GM19463 (cell line): Measurements from ENCODE around the gene RNF2.
"Not testable (repeated sequence)": the region's sequence is repeated elsewhere in the genome, so short reads cannot be mapped to it uniquely, and the experiment has no call there.

Source experiments
- ATAC-seq: cut with Tn5 transposase; IDR thresholded peaks from one replicate; pipeline ENCODE4 v1.9.1; 2021; ENCODE audit warnings: mild to moderate bottlenecking, moderate library complexity; ENCODE audit not compliant: unreplicated experiment

RNF2 gene

DNA sequence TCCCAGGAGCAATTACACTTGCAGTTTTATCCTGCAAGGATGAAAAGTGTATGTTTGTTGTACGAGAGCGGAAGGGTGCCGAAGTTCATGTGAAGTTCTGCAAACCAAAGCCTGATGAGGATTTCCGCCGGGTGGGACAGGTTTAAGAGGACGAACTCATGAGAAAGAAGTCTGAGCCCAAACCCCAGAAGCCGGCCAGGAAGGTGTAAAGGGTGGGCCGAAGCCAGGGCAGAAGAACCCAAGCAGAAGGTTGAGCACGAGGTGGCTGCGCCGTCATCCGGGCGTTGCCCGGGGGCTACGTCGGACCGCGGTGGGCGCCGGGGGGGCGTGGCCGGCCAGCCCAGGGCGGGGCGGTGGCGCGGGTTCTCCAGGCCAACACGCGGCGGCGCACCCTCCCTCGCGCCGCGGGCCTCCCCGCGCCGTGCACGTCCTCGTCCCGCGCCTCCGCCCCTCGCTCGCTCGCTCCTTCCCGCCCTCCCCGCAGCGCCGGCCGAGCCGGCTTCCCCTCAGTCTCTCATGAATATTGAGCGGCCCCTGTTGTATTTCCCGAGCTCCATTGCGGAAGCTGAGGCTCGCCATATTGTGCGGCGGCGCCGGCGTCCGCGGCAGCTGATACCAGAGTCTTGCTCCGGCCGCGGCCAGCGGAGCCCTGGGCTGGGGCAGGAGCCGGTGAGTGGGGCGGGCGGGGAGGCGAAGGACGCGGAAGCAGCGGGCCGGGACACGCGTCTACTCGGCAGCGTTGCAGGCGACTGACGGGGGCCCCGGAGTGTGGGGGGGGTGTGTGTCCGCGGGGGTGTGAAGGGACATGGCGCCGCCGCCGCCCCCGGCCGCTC, at the start of gene RNF2:
RNF2 (plus strand) TSS at position 578 of the 833 bp plus-strand sequence. CDS start 41,996 bp downstream, outside the sequence.
- ATAC-seq = peak; percentile 87

DNA sequence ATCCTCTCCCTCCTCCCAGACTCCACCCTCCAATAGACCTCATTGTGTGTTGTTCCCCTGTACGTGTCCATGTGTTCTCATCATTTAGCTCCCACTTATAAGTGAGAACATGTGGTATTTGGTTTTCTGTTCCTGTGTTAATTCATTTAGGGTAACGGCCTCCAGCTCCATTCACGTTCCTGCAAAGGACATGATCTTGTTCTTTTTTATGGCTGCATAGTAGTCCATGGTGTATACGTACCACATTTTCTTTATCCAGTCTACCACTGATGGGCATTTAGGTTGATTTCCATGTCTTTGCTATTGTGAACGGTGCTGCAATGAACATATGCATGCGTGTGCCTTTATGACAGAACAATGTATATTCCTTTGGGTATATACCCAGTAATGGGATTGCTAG, 45.4 kb upstream of the RNF2 start:
- ATAC-seq = not testable (repeated sequence)

DNA sequence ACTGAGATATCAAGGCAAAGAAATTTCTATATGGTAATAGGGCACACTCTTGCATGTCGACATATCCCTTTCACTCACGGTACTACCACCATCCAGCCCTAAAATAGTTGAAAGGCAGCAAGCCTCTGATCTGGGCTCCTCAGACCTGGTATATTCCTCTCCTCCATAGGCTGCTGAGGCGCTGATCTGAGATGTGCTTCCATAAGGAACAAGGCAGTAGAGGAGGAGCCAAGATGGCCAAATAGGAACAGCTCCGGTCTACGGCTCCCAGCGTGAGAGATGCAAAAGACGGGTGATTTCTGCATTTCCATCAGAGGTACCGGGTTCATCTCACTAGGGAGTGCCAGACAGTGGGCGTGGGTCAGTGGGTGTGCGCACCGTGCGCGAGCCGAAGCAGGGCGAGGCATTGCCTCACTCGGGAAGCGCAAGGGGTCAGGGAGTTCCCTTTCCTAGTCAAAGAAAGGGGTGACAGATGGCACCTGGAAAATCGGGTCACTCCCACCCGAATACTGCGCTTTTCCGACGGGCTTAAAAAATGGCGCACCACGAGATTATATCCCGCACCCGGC, 44.0 kb upstream of the RNF2 start:
- not testable (repeated sequence) for ATAC-seq

DNA sequence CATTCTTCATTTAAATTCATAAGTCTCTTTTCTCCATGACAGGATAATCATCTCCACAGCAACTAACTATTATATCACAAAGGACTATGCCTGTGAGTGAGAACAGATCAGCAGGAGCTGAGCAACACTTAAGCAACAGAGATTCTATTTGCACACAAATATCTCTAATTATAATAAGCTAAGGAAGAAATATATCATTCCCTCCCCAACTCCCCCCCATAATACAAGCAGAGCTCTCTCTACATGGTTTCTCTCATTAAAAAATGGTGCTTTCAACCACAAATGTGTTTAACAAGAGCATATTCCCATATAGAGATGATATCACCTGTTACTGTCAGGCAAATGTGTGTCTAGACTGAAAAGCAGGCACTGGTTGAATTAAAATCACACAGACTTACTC, 36.5 kb upstream of the RNF2 start:
- no peak for ATAC-seq

DNA sequence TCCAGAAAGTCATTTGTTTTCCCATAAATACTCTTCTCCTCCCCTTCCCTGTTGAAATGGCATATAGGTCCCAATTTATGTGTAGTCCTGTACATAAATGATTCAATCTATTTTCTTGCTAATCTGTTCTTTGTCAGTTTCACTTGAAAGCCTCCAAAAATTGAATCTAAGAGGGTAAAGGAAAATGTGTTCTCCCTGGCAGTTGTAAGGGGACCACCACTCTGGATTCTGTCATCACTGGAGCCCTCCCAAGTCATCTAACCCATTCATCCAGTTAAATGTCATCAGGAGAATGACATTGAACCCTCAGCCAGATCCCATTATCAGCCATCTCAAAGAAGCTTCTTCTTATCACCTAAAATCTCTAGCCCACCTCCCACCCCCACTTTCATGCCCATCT, 35.0 kb upstream of the RNF2 start:
- no peak for ATAC-seq

DNA sequence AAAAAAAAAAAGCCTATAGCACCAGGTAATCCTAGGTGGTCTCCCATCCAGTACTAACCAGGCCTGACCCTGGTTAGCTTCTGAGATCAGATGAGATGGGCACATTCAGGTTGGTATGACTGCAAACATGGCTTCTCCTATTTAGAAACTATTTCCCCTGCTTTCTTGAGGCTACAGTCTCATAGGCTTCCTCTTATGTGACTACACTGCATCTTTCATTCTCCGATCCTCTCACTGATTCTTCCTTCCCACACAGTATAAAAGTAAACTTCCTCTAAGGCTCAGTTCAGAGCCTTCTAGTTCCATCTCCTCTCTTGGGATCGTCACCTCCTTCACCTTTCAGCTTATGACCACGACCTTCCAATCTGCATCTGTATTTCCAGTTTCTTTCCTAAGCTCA, 30.4 kb upstream of the RNF2 start:
- ATAC-seq = no peak

DNA sequence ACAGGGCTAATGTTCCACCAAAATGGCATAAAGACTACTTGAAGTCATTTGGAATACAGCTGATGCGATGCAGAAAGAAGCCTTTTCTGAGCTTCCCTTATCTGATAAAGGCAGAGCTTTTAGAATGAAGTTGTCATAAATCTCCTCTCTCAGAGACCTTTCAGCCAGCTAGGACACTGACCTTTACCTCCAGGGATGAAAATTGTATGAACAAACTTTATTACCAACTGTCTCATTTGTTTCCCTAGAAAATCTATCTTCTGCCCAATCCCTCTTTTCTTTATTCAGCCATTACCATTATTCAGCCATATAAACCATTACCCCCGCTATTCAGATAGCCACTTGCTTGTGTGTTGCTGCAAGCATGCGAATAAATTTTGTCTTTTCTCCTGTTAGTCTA, 29.7 kb upstream of the RNF2 start:
- no peak for ATAC-seq

DNA sequence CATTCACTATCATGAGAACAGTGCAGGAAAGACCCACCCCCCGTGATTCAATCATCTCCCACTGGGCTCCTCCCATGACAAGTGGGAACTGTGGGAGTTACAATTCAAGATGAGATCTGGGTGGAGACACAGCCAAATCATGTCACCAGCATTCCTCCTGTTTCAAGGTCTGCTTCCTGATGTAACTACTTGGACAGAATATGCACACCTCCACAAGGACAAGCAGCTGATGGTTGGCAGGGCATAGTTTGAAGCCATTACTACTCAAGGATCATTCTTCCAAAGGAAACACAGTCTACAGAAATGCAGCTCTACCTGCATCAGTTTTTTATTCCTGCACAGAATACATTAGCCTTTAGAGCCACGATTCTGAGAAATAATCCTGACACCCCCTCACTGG, 28.5 kb upstream of the RNF2 start:
- no peak for ATAC-seq

DNA sequence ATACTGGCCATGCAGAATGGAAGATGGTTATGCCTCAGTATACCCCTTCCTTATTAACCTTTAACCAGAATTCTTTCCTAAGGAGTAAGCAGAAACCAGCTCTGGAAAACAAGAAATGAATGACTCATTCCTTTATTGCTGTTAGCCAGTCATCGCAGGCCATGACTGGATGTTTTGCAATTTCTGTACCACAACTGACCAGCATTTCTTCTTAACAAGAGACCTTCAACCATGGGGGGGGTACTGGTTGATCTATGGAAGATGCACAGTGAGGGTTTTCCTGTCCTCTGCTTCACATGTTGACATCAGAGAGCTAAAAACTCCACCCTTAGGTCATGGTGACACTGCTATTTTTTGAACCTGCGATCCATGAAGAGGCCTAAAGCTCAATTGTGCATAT, 28.0 kb upstream of the RNF2 start:
- no peak for ATAC-seq

DNA sequence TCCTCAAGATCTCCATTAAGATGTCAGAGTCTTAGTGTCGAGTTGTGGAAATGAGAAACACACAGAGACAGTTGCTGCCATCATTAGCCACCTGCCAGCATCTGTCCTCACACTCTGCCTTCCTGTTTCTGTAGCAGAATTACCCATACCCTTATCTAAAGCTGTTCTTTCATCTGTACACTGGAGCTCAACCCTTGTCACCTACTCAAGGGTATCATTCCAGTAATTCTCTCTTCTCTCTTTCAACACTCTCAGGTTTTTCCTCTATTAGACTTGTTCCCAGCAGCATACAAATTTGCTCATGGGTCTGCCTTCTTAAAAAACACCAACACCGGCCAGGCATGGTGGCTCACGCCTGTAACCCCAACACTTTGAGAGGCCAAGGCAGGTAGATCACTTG, 27.4 kb upstream of the RNF2 start:
- no peak for ATAC-seq

DNA sequence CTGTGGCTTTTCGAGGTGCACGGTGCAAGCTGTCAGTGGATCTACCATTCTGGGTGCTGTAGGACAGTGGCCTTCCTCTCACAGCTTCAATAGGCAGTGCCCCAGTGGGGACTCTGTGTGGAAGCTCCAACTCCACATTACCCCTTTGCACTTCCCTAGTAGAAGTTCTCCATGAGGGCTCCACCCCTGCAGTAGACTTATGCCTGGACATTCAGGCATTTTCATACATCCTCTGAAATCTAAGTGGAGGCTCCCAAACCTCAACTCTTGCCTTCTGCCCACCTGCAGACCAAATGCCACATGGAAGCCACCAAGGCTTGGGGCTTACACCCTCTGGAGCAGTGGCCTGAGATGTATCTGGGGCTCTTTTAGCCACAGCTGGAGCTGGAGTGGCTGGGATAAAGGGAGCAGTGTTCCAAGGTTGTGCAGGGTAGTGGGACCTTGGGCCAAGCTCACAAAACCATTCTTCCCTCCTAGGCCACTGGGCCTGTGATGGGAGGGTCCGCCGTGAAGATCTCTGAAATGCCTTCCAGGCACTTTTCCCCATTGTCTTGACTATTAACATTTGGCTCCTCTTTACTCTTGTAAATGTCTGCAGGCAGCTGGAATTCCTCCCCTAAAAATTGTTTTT, 18.0 kb upstream of the RNF2 start:
- ATAC-seq = no peak

DNA sequence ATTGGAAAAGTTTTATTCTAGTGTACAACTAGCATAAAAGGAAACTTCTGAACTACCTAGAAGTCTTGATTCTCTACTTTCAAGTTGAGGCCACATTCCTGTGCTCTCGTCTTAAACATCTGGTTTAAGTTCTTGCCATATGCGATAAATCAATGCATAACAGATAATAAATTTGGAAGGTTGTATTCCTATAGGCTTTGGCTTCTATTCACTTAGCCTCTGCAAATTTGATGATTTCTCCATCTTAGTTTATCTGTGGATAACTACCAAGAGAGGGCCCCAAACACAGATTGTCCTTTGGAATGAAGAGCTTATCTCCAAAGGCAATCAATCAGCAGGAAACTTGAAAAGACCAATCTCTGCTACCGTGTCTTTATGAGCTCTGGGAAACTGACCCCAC, 11.7 kb upstream of the RNF2 start:
- ATAC-seq = no peak

DNA sequence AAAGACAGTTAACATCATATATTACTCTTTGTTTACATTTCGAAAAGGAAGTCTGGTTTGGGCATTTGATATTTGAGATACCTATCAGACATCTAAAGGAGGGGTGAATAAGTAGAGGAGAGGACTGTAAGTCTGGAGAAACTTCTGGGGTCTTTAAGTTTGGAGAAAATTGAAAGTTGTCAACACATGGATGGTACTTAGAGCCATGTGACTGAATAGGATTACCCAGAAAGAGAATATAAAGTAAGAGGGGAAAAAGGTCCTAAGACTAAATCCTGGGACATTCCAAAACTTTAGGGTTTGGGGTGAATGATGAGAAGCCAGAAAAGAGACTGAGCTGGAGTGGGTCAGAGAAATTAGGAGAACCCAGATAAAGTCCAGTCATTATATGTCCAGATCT, 10.1 kb upstream of the RNF2 start:
- ATAC-seq = no peak

DNA sequence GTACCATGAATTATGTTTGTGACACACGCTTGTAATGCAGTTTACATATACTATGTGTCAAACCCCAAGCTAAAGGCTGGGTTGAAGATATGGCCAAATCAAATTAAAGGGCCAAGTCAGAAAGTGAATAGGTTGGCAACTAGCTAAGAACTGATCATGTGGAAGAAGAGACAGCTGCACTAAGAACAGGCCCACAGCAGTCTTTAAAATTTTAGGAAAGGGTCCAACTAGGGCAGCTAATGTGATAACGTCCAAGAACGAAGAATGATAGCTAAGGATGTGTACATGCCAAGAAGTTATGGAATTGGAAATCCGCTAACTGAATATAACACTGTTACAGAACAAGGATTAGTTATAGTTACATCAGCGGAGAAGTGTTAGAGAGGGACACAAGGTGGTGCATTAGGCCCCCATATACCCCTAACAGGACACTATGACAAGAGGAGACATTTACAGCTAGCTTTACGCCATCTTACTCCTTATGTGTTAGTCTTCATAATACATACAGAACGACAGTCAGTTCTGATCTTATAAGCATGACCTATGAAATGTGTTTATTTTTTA, 6.5 kb upstream of the RNF2 start:
- no peak for ATAC-seq

DNA sequence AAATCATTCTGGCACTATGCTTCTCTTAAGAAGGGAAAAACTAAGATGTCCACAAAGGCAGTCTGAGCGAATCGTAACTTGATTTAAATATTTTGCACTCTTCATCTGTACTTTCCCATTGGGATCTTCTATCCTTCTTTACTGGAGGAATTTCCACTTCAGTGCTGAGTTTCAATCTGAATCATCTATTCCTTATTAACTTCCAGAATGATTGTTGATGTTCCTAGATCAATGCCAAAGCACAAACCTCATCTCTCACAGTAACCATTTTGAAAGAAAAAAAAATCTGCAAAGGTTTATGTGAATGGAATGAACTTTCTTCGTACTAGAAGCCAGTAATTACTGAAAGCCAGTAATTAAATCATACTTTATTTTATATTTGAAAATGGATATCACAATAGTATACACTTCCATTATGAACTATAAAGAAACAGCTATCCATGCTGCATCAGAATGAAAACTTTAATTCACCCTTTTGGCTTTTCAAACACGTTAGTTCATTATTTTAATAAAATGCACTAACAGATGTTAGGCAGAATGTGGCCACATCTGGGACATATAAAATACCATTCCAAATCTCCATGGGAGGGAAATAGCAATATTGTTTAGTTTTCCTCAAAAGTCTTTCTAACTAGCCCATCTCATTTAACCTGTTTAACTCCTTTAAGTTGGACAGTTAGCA, 5.5 kb upstream of the RNF2 start:
- no peak for ATAC-seq

DNA sequence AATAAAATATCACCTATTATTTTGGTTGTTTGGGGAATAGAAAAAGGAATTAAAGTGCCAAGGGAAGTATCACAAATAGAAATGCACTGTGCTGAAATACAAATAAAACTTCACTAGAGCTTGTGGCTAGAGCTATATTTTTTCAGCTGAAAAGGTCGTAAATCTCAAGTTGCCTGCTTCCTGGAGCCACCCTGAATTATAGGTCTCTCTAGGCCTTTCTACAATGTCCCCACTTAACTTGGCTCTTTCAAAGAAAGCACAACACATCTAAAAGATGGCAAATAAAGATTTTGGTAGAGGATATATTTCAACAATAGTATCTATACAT, 5.0 kb upstream of the RNF2 start:
- no peak for ATAC-seq

DNA sequence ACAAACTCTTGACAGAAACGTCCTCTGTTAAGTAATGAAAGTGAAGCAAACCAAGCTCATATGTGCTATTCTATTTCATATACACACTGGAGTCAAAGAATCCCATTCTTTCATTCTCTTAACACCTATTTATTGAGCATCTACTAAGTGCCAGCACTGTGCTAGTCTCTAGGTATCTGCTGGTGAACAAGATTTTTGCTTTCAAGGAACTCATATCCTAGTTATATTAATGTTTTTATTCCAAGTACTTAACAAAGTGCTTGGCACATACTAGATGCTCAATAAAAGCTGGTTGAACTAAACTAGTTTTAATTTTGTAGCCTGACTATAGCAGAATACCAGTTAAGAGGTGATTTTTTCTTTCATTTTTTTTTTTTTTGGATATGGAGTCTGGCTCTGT, 3.6 kb upstream of the RNF2 start:
- ATAC-seq = no peak

DNA sequence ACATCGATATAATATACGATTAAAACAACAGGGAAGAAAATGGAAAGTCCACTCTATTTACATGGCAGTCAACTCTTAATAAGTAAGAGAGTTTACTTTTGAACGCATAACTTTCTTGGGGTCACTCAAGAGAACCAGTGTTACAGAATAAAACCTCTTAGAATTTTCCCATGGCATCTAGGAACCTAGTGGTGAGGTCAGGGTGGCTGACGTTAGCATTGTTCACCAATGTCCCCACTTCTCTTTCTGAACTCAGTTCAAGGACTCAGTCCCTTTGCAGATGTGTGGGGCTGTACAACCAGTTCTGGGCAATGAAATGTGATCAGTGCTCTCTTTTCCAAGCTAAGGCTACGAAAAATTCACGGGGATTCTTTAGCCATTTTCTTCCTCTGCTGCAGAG, 2.6 kb upstream of the RNF2 start:
- ATAC-seq = no peak

DNA sequence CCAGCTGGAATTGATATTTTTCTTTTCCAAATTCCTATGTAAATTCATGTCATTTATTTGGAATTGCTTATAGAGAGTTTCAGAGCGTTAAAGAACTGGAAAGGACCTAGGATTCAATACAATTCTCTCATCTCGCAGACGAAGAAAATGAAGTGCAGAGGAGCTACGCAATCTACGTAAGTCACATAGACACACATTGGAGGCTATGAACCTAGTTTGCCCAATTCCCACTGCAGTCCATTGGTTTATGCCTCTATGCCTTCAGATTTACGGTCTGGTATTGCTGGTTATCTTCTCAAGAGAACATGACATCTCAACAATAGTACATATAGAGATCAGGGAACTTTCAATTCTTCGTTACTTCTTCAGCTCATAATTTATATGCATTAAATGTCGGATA, 971 bp upstream of the RNF2 start:
- no peak for ATAC-seq

DNA sequence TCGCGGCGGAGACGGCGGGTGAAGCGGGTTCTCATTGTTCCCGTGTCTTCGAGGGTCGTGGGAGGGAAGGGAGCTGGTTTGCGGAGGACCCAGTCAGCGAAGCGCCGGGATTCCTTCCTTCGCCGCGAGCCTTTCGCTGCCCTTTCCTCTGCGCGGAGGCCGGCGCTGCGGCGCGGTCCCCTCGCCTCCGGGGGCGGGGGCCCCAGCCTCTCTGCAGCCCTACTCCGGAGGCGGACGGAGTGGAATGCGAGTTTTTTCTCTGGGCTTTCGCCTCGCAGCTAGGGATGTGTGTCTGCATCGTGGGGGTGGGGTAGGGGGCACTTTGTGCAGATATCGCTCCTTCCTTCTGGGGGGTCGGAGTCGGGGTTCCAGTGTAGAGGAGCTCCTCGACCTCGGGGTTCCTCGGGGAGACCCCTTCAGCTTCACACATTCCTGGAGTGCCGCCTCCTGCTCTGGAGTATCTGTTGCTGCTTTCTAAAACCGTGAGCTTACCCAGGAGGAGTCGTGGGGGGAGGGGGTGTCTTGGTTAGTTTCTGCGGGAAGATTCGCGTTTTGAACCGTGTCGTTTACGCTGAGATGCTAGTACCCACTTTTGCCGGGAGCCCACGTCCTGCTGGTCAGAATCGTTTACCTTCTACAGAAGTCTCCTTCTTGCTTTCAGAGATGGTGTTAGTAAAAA, 595 bp downstream of the RNF2 start:
- ATAC-seq = peak; percentile 27

DNA sequence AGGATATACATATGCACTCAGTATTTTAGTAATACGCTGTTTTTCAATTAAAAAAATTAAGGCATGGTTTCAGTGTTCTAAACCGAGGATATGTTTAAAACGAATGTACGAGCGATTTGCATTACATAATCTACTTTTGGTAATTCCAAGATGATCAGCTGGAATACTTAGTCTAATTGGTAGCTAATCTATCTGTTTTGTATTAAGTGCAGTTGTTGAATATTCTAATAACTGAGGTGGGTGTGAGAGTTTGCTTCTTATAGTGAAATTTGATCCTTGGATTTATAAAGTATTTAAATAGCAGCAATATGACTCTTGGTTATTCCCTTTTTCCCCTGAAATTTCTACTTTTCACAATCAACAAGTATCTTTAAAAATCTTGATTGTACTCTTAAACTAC, 1.3 kb downstream of the RNF2 start:
- no peak for ATAC-seq
